HL-60 (cell line): Measurements from ENCODE around the gene UHRF2.

Experiments
- DNase-seq, 2 experiments: peaks; one replicate each; pipeline ENCODE4 v3.0.0-alpha.2; 2010 to 2020; ENCODE audit warnings: low read depth in 1 of 2, low spot score in 1 of 2
- H3K27ac ChIP-seq: fragments of 250-450 bp; sonication (Bioruptor Pico); replicated peaks from 2 replicates; pipeline ENCODE4 v1.5.1; 2020; ENCODE audit warnings: mild to moderate bottlenecking, moderate library complexity
- H3K27me3 ChIP-seq: fragments of 250-450 bp; sonication (Bioruptor Pico); 2 replicates; pipeline ENCODE4 v1.5.1; 2021; ENCODE audit warnings: mild to moderate bottlenecking, moderate library complexity; ENCODE audit not compliant: insufficient read depth, poor library complexity, severe bottlenecking
- H3K4me3 ChIP-seq: replicated peaks from 2 replicates; pipeline ENCODE4 v1.5.1; 2011; ENCODE audit warnings: mild to moderate bottlenecking, control low read depth, low read length; ENCODE audit not compliant: insufficient read depth
- GABPA ChIP-seq: IDR thresholded peaks from 2 replicates; pipeline ENCODE4 v1.6.1; 2012; ENCODE audit warnings: low read depth
- POLR2AphosphoS5 ChIP-seq: IDR thresholded peaks from 2 replicates; pipeline ENCODE4 v1.6.1; 2012; ENCODE audit warnings: low read depth
- SPI1 ChIP-seq: IDR thresholded peaks from 2 replicates; pipeline ENCODE4 v1.6.1; 2012; ENCODE audit warnings: low read depth, mild to moderate bottlenecking, borderline replicate concordance
- TF ChIP-seq, protein P1 (sequence below): IDR thresholded peaks from one replicate; pipeline ENCODE4 v1.5.1; 2011; ENCODE audit warnings: low read length, control low read depth, inconsistent platforms; ENCODE audit not compliant: insufficient read depth
- TF ChIP-seq, protein P2 (sequence below): IDR thresholded peaks from 2 replicates; pipeline ENCODE4 v1.6.1; 2012; ENCODE audit warnings: low read depth; ENCODE audit not compliant: insufficient replicate concordance

UHRF2 gene

GRCh38 chr9:6382681-6383080 lies 30.3 kb upstream of the UHRF2 start:
- no peak overlapping the region for H3K4me3 ChIP-seq
- no peak for DNase-seq
- no peak for TF ChIP-seq POLR2AphosphoS5
- no peak for TF ChIP-seq SPI1
- TF ChIP-seq, protein P1, sequence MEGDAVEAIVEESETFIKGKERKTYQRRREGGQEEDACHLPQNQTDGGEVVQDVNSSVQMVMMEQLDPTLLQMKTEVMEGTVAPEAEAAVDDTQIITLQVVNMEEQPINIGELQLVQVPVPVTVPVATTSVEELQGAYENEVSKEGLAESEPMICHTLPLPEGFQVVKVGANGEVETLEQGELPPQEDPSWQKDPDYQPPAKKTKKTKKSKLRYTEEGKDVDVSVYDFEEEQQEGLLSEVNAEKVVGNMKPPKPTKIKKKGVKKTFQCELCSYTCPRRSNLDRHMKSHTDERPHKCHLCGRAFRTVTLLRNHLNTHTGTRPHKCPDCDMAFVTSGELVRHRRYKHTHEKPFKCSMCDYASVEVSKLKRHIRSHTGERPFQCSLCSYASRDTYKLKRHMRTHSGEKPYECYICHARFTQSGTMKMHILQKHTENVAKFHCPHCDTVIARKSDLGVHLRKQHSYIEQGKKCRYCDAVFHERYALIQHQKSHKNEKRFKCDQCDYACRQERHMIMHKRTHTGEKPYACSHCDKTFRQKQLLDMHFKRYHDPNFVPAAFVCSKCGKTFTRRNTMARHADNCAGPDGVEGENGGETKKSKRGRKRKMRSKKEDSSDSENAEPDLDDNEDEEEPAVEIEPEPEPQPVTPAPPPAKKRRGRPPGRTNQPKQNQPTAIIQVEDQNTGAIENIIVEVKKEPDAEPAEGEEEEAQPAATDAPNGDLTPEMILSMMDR: no peak
- no peak for TF ChIP-seq GABPA
- TF ChIP-seq, protein P2, sequence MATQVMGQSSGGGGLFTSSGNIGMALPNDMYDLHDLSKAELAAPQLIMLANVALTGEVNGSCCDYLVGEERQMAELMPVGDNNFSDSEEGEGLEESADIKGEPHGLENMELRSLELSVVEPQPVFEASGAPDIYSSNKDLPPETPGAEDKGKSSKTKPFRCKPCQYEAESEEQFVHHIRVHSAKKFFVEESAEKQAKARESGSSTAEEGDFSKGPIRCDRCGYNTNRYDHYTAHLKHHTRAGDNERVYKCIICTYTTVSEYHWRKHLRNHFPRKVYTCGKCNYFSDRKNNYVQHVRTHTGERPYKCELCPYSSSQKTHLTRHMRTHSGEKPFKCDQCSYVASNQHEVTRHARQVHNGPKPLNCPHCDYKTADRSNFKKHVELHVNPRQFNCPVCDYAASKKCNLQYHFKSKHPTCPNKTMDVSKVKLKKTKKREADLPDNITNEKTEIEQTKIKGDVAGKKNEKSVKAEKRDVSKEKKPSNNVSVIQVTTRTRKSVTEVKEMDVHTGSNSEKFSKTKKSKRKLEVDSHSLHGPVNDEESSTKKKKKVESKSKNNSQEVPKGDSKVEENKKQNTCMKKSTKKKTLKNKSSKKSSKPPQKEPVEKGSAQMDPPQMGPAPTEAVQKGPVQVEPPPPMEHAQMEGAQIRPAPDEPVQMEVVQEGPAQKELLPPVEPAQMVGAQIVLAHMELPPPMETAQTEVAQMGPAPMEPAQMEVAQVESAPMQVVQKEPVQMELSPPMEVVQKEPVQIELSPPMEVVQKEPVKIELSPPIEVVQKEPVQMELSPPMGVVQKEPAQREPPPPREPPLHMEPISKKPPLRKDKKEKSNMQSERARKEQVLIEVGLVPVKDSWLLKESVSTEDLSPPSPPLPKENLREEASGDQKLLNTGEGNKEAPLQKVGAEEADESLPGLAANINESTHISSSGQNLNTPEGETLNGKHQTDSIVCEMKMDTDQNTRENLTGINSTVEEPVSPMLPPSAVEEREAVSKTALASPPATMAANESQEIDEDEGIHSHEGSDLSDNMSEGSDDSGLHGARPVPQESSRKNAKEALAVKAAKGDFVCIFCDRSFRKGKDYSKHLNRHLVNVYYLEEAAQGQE: no peak
- H3K27ac ChIP-seq: no peak overlapping the region
- H3K27me3 ChIP-seq: no peaks in the 10 kb centered on the region

- H3K4me3 ChIP-seq: no peak overlapping the region
- TF ChIP-seq, protein P2: no peak
- TF ChIP-seq GABPA: no peak
- no peak for TF ChIP-seq POLR2AphosphoS5
- TF ChIP-seq, protein P1: no peak
- TF ChIP-seq SPI1: no peak
- DNase-seq: no peak
- no peaks in the 10 kb centered on the region for H3K27me3 ChIP-seq
- no peak overlapping the region for H3K27ac ChIP-seq
Observed at GRCh38 chr9:6383551-6384225, 29.3 kb upstream of the UHRF2 start.

DNA sequence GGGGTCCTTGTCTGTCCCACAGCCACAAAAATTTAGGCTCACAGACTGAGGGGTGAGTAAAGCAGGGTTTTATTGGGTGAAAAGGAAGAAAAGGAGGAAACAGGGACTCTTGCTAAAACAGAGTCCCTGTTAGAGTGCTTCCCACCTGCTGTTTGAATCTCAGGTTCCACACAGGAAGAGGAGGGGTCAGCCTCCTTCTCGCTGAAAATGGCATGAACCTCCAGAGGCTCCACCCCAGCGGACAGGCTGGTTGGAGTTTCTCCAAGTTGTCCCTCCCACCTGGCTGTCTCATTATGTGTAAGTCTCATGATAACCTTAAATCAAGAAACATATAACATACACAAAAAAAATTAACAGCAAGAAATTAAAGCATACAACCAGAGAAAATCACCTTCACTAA lies 28.3 kb upstream of the UHRF2 start:
- TF ChIP-seq POLR2AphosphoS5: no peak
- no peak for TF ChIP-seq SPI1
- TF ChIP-seq, protein P1: no peak
- no peak for TF ChIP-seq GABPA
- TF ChIP-seq, protein P2: no peak
- DNase-seq: no peak
- no peak overlapping the region for H3K4me3 ChIP-seq
- no peak overlapping the region for H3K27ac ChIP-seq
- no peaks in the 10 kb centered on the region for H3K27me3 ChIP-seq
